ENCODE results near the gene TSPEAR.

- TF ChIP-seq CTCF (IDR thresholded peaks at IDR 0.05 in 4 of 5, conservative IDR thresholded peaks at IDR 0.05 in 1 of 5) (no peak), POLR2A (IDR thresholded peaks at IDR 0.05) (no peak)
These were observed 37.9 kb upstream of the TSPEAR start for GRCh38 chr21:44749116-44749758.

Measured in gastrocnemius medialis (tissue), 4 donors.